Fibroblast of mammary gland (primary cell): ENCODE measurements around the gene GPR87.

Experiments
- DNase-seq: peaks from one replicate; pipeline ENCODE4 v3.0.0-alpha.2; 2010; ENCODE audit warnings: low read depth
- H3K4me3 ChIP-seq: 2 replicates; pipeline ENCODE4 v1.5.1; 2011; ENCODE audit warnings: low read depth, mild to moderate bottlenecking, low read length, moderate library complexity; ENCODE audit not compliant: control insufficient read depth
- CTCF ChIP-seq: conservative IDR thresholded peaks from 2 replicates; pipeline ENCODE4 v1.5.1; 2011; ENCODE audit warnings: low read depth, low read length, inconsistent platforms; ENCODE audit not compliant: control insufficient read depth, insufficient read depth

Gene GPR87

DNA sequence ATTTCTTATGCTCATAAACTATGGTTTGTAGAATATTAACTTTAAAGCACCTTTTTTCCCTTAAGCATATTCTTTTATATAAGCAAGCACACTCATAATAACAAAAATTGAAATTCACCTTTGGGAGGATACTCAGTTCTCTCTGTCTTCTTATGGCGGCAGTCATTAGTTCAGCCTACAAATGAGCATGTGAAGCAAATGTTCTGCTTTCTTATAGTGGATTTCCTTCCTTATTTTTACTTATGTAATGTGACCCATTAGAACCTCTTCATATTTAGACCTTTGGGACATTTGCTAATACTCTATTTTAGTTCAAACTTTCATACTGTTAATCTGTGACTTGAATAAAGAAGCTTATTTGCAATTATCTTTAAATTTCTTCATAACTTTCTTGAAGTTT is 12.7 kb upstream of the GPR87 start, which contains the start of gene P2RY13:
TSS of gene P2RY13 (minus strand) at position 187 of the 400 bp plus-strand sequence. CDS start at position 166, 21 bp downstream.
- TF ChIP-seq CTCF = no peak
- DNase-seq = no peak
- H3K4me3 ChIP-seq = no peak within 1 kb of the TSS

- peak; percentile 43 for DNase-seq
- no peak overlapping the region for H3K4me3 ChIP-seq
- TF ChIP-seq CTCF = no peak
These were observed 11.8 kb upstream of the GPR87 start for GRCh38 chr3:151328298-151328995.

- TF ChIP-seq CTCF = peak; percentile 61
- peak; percentile 48 for DNase-seq
- no peak overlapping the region for H3K4me3 ChIP-seq
These were observed 11.1 kb upstream of the GPR87 start for GRCh38 chr3:151327571-151328198.

DNA sequence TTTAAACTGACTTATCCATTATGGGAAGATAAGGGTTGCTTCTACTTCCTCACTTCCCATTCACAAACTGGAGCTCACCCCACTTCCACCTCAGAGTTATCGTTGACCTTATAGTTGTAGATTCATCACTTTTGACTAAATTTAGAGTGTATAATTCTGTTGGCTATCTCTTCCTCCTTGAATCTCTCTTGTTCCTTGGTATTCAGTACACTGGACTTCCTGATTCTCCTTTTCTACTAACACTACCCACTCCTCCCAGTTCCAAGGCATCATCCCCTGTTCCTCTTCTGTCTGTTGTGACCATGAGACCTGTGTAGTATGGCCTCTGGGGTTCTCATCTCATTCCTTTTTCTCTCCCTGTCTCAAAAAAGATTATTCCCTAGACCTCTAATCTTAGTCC is 5.9 kb upstream of the GPR87 start:
- no peak for TF ChIP-seq CTCF
- H3K4me3 ChIP-seq = no peak overlapping the region
- no peak for DNase-seq

- DNase-seq = no peak
- TF ChIP-seq CTCF = no peak
- no peak overlapping the region for H3K4me3 ChIP-seq
These were observed 4.9 kb upstream of the GPR87 start for GRCh38 chr3:151321526-151321925.

DNA sequence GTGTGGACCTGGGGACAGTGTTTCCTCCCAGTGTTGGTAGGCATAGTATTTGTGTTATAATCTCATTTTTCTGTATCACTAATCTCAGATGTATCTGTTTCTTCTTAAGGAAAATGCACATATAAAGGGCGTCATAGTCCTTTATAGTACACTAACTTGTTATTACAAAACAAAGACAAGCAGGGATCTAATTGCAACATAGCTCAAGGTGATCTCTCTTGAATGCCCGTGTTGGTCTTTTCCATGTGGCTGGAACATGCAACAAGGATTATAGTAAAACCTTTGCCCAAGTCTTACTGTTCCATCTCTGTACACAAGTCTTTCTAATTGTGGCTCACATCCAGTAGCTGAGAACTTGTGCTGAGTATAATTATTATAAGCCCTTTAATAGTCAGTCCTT is 3.5 kb upstream of the GPR87 start:
- TF ChIP-seq CTCF = no peak
- no peak for DNase-seq
- H3K4me3 ChIP-seq = no peak overlapping the region
